Astrocyte (in vitro differentiated cells and primary cell): ENCODE results near the gene DUSP2.

Experiments
- CTCF ChIP-seq: IDR thresholded peaks from 2 replicates; pipeline ENCODE4 v1.5.1; 2011; ENCODE audit warnings: low read depth, mild to moderate bottlenecking, inconsistent platforms, low read length, moderate library complexity; ENCODE audit not compliant: insufficient read depth
- EZH2 ChIP-seq: IDR thresholded peaks from 2 replicates; pipeline ENCODE4 v1.6.1; 2012; ENCODE audit warnings: mild to moderate bottlenecking, low read length, inconsistent platforms; ENCODE audit not compliant: insufficient read depth

DNA sequence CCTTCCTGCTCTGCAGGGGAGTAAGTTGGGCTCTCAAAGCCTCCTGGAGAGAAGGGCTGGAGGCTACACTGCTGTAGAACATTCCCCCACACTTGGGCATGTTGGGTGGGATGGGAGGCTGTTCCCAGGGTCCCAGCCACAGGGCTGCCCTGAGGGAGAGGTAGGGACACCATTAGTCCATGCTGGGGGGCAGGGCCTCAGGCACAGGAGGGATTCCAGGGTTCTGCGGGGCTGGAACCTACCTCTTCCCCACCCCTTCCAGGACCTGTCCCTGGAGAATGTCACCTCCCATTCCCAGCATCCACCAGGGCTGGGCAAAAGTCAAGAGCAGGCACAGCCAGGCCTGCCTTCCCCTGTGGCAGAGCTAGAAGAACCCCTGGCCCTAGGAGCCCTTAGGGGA lies 21.9 kb downstream of the DUSP2 start:
- TF ChIP-seq CTCF (no peak), EZH2 (no peak)
